Panc1 (cell line): ENCODE results near the gene MBNL2. TPM values are rescaled to one million over a fixed set of nuclear protein-coding genes. Genes with fewer than 3 reads are reported as not detected.

Source experiments
- ATAC-seq: fragments of 200-7000 bp; cut with Tn5 transposase; 2 replicates; pipeline ENCODE4 v1.9.1; 2020; ENCODE audit warnings: mild to moderate bottlenecking, moderate library complexity
- BruUV-seq: library from RNA; stranded (reverse); fragments of 400-500 nt; replicated peaks from 2 replicates; lab custom pipeline; 2021; lab: Mats Ljungman, UMichigan
- CTCF ChIA-PET: fragments of 300-600 bp; sonication (Branson Sonifier 250); formaldehyde crosslinking; loops from one replicate; lab custom pipeline; 2022; ENCODE audit warnings: antibody characterized with exemption; lab: Charles Lee
- POLR2A ChIA-PET: fragments of 300-600 bp; sonication (Branson Sonifier 250); formaldehyde crosslinking; loops from one replicate; lab custom pipeline; 2022; ENCODE audit warnings: antibody characterized with exemption; lab: Charles Lee
- DNase-seq: peaks from one replicate; pipeline ENCODE4 v3.0.0-alpha.2; 2010; ENCODE audit warnings: low read depth, low spot score
- H3K27ac ChIP-seq: 2 replicates; pipeline ENCODE4 v1.5.1; 2011; ENCODE audit warnings: mild to moderate bottlenecking, low read length, inconsistent platforms
- H3K27me3 ChIP-seq: fragments of 200-500 bp; sonication (Bioruptor generic); 2 replicates; pipeline ENCODE4 v1.6.0; 2014; ENCODE audit warnings: low read length, inconsistent platforms; ENCODE audit not compliant: control insufficient read depth, insufficient read depth
- H3K36me3 ChIP-seq: fragments of 200-500 bp; sonication (Bioruptor generic); 2 replicates; pipeline ENCODE4 v1.5.1; 2014; ENCODE audit warnings: inconsistent platforms, mild to moderate bottlenecking, low read length, moderate library complexity; ENCODE audit not compliant: control insufficient read depth, insufficient read depth
- H3K4me1 ChIP-seq: 2 replicates; pipeline ENCODE4 v1.5.1; 2011; ENCODE audit warnings: inconsistent platforms, mild to moderate bottlenecking, low read length, moderate library complexity; ENCODE audit not compliant: control insufficient read depth, insufficient read depth
- H3K4me3 ChIP-seq, 2 experiments: 2 replicates each; pipeline ENCODE4 v1.5.1; 2011 to 2012; ENCODE audit warnings: low read depth in 2 of 2, low read length in 2 of 2, mild to moderate bottlenecking in 2 of 2, inconsistent platforms in 1 of 2, moderate library complexity in 1 of 2
- H3K9me3 ChIP-seq: fragments of 200-500 bp; sonication (Bioruptor generic); 2 replicates; pipeline ENCODE4 v1.5.1; 2014; ENCODE audit warnings: low read depth, mild to moderate bottlenecking, inconsistent platforms, low read length, moderate library complexity; ENCODE audit not compliant: control insufficient read depth, insufficient read depth
- CTCF ChIP-seq: fragments of 450-650 bp; IDR thresholded peaks from 2 replicates; pipeline ENCODE4 v1.5.1; 2017; ENCODE audit warnings: mild to moderate bottlenecking
- POLR2AphosphoS5 ChIP-seq: IDR thresholded peaks from 2 replicates; pipeline ENCODE4 v1.6.1; 2012; ENCODE audit warnings: mild to moderate bottlenecking, low read depth, low read length, moderate library complexity
- REST ChIP-seq, 2 experiments: IDR thresholded peaks; 2 replicates each; pipeline ENCODE4 v1.6.1; 2011 to 2012; ENCODE audit warnings: low read depth in 2 of 2, control low read depth in 1 of 2, low read length in 1 of 2, mild to moderate bottlenecking in 1 of 2, moderate library complexity in 1 of 2; ENCODE audit not compliant: insufficient read depth in 1 of 2
- SIN3A ChIP-seq: IDR thresholded peaks from 2 replicates; pipeline ENCODE4 v1.6.1; 2012; ENCODE audit warnings: low read depth, mild to moderate bottlenecking, low read length, moderate library complexity, borderline replicate concordance; ENCODE audit not compliant: insufficient read depth
- TCF7L2 ChIP-seq: IDR thresholded peaks from 2 replicates; pipeline ENCODE4 v1.6.1; 2011; ENCODE audit warnings: mild to moderate bottlenecking, low read depth, low read length, inconsistent platforms
- in situ Hi-C: cut with HindIII; loops from 2 replicates; pipeline ENCODE4 v1.10.0; 2016; ENCODE audit warnings: low sequenced_read_pairs, low pct_unique_long_range_greater_than_20kb
- intact Hi-C: fragments of 100-400 bp; cut with micrococcal nuclease; formaldehyde crosslinking; loops from one replicate; pipeline ENCODE4 v1.10.0; 2022; ENCODE audit not compliant: unreplicated experiment
- total RNA-seq: library from RNA; stranded (reverse); gene quantifications from one replicate; pipeline ENCODE4 v1.2.1, GENCODE V29; 2021; ENCODE audit not compliant: unreplicated experiment

Gene MBNL2
- total RNA-seq, 1 experiment from 2014 or later: 103 TPM

- Histone ChIP-seq H3K27ac (no peak overlapping the region), H3K27me3 (no peaks in the 10 kb centered on the region), H3K4me3 (no peak overlapping the region), H3K4me1 (peaks cover 4% of the 10 kb centered on the region), H3K9me3 (no peaks in the 10 kb centered on the region), H3K36me3 (peaks cover 13% of the 10 kb centered on the region)
- CTCF ChIA-PET: no interaction called here
- in situ Hi-C loops: no loop called here
- ATAC-seq: no peak
- DNase-seq: no peak
- intact Hi-C loops: no loop called here
- POLR2A ChIA-PET: no interaction called here
- TF ChIP-seq TCF7L2: no peak
- TF ChIP-seq REST (IDR thresholded peaks at IDR 0.05; ENCODE audit: insufficient read depth in 1 of 2, low read depth in 2 of 2, low read length in 1 of 2): no peak
- TF ChIP-seq SIN3A: no peak
- TF ChIP-seq POLR2AphosphoS5: no peak
- no peak for TF ChIP-seq CTCF
- no TSS peak for BruUV-seq
Measured at GRCh38 chr13:97373787-97374186, 151.7 kb downstream of the MBNL2 start.

- Histone ChIP-seq H3K4me3 (no peak overlapping the region), H3K27me3 (no peaks in the 10 kb centered on the region), H3K36me3 (peaks cover 9% of the 10 kb centered on the region), H3K9me3 (no peaks in the 10 kb centered on the region), H3K4me1 (no peaks in the 10 kb centered on the region), H3K27ac (no peak overlapping the region)
- in situ Hi-C loops: no loop called here
- CTCF ChIA-PET: no interaction called here
- no peak for ATAC-seq
- POLR2A ChIA-PET: no interaction called here
- DNase-seq: no peak
- TF ChIP-seq TCF7L2: no peak
- no peak for TF ChIP-seq POLR2AphosphoS5
- TF ChIP-seq CTCF: no peak
- TF ChIP-seq SIN3A: no peak
- no peak for TF ChIP-seq REST (IDR thresholded peaks at IDR 0.05; ENCODE audit: insufficient read depth in 1 of 2, low read depth in 2 of 2, low read length in 1 of 2)
- BruUV-seq: no TSS peak
- intact Hi-C loops: no loop called here
Measured at GRCh38 chr13:97376981-97377380, 154.8 kb downstream of the MBNL2 start.
